GM18909 (cell line): Measurements from ENCODE around the gene MAGEH1.

Experiments
- ATAC-seq: cut with Tn5 transposase; IDR thresholded peaks from one replicate; pipeline ENCODE4 v1.9.1; 2021; ENCODE audit warnings: mild to moderate bottlenecking; ENCODE audit not compliant: unreplicated experiment, poor library complexity

The MAGEH1 gene

DNA sequence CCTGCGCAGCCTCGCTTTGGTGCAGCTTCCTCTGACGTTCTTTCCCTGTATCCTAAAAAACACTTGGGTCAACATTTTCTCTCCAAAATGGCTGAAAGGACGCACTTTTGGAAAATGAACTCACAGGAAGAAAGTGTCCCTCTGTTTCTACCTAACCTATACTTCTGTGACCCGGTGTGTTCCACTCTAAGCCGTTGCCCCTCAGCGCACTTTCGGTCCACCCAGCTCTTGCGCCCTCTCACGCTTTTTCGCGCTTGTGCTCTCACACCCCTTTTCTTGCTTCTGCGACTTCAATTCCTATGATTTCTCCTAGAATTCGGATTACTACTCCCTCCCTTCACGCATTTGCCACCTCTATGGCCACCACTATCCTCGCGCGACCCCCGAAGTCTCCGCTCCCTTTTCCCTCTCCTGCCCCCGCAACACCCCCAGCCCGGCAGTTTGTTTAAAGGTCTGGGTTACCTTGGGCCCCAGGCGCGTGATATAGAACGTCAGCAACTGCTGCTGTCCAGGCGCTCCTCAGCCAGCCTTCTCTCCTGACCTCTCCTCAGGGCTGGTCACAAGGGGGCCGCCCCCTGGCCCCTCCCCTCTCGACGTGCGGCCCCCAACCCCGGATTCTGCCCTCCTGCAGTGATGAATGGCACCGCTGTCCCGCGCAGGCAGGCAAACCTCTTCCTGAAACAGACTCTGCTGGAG is 37.5 kb downstream of the MAGEH1 start, which contains the start of gene USP51:
Gene USP51, minus strand, starts transcription at position 535 of the 696 bp plus-strand sequence. CDS start 909 bp downstream, outside the sequence.
- ATAC-seq: peak; percentile 65

DNA sequence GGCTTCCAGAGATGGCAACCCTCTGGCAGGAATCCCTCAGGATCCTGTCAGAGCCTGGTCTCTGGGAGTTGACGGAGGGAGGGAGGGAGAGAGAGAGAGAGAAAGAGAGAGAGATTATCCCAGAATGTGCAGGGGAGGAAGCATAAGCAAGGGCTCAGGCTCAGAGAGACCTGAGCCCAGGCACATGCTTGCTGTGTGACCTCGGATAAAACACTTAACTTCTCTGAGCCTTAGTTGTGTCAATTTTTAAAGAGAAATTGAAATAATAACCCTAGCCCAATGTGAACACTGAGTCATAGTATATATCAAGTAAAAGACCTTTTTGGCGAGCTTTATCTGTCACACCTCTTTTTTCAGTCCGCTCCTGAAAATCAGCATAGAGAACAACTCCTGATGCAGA is 38.2 kb downstream of the MAGEH1 start:
- ATAC-seq: no peak

DNA sequence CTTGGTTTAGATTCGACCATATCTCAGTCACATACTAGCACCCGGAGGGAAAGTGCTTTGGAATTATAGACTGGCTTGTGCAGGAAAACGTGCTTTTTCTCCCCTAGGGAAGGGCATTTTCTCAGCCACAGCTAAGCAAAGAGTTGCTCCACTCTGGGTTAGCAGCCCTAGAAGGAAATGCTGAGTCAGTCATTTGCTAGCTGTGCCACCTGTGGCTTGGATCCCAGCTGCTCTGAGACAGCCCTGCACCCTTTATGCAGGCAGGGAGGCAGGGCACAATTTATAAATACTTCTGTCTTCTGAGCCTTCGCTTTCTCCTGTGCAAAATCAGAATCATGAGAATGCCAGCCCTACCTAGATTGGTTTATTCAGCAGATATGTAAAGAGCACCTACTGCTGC is 39.0 kb downstream of the MAGEH1 start:
- no peak for ATAC-seq
